HG02642 (cell line): ENCODE measurements around the gene CENPVL2.
"Not testable (repeated sequence)": the region's sequence is repeated elsewhere in the genome, so short reads cannot be mapped to it uniquely, and the experiment has no call there.

ENCODE experiments used
- ATAC-seq: cut with Tn5 transposase; IDR thresholded peaks from one replicate; pipeline ENCODE4 v1.9.1; 2021; ENCODE audit warnings: mild to moderate bottlenecking; ENCODE audit not compliant: unreplicated experiment, poor library complexity

Gene CENPVL2

GRCh38 chrX:51682720-51683062, at the start of gene CENPVL2:
TSS of gene CENPVL2 (minus strand) at chrX:51682831. CDS start at chrX:51682831, 0 bp downstream.
- not testable (repeated sequence) for ATAC-seq

- ATAC-seq, result no peak
These were observed 45.6 kb upstream of the CENPVL2 start for GRCh38 chrX:51728202-51728601.

- ATAC-seq, result not testable (repeated sequence)
These were observed 30.5 kb upstream of the CENPVL2 start for GRCh38 chrX:51712943-51713647.

GRCh38 chrX:51710277-51711164, 27.9 kb upstream of the CENPVL2 start, which contains the start of gene CENPVL1:
TSS of gene CENPVL1 (plus strand) at chrX:51710512. CDS start at chrX:51710512, 0 bp downstream.
- ATAC-seq, result not testable (repeated sequence)

- no peak for ATAC-seq
These were observed 14.8 kb upstream of the CENPVL2 start for GRCh38 chrX:51697397-51697796.

- ATAC-seq, result no peak
These were observed 11.6 kb upstream of the CENPVL2 start for GRCh38 chrX:51694254-51694653.

GRCh38 chrX:51681808-51682719, 567 bp downstream of the CENPVL2 start:
- ATAC-seq, result not testable (repeated sequence)

- ATAC-seq, result not testable (repeated sequence)
These were observed 2.8 kb downstream of the CENPVL2 start for GRCh38 chrX:51679689-51680433.

- no peak for ATAC-seq
These were observed 16.6 kb downstream of the CENPVL2 start for GRCh38 chrX:51665981-51666380.

GRCh38 chrX:51643377-51643776, 39.3 kb downstream of the CENPVL2 start:
- no peak for ATAC-seq

- ATAC-seq, result no peak
These were observed 41.1 kb downstream of the CENPVL2 start for GRCh38 chrX:51641421-51642021.

GRCh38 chrX:51636511-51636910, 46.1 kb downstream of the CENPVL2 start:
- ATAC-seq, result not testable (repeated sequence)
